ENCODE measurements around the gene RTRAF.

DNA sequence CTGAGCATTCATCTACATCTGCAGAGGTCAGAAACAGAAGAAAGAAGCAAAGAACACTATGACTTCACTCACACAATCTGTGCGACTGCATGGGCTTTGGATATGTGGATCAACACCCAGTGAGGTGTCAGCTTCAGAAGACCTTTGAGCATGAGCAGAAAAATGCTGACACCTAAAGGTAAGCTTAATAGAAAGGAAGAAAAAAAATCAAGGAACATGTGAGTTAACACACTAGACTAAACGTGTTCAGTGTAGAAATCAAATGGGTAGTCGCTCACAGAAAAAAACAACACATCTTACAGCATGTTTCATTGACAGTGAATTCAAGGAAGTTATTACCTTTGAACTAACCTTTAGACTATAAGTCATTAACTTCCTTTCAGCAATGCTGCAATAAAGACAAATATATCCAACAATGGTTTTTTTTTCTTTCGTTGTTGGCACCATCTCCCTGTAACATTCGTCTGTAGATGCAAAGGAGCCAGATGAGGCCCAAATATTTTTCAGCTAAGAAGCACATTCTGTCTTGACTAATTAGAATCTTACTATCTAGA lies 30.9 kb downstream of the RTRAF start:
- TF ChIP-seq, protein P1, sequence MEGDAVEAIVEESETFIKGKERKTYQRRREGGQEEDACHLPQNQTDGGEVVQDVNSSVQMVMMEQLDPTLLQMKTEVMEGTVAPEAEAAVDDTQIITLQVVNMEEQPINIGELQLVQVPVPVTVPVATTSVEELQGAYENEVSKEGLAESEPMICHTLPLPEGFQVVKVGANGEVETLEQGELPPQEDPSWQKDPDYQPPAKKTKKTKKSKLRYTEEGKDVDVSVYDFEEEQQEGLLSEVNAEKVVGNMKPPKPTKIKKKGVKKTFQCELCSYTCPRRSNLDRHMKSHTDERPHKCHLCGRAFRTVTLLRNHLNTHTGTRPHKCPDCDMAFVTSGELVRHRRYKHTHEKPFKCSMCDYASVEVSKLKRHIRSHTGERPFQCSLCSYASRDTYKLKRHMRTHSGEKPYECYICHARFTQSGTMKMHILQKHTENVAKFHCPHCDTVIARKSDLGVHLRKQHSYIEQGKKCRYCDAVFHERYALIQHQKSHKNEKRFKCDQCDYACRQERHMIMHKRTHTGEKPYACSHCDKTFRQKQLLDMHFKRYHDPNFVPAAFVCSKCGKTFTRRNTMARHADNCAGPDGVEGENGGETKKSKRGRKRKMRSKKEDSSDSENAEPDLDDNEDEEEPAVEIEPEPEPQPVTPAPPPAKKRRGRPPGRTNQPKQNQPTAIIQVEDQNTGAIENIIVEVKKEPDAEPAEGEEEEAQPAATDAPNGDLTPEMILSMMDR (IDR thresholded peaks at IDR 0.05), result no peak
- TF ChIP-seq ELF4 (CRISPR knock-in tag; IDR thresholded peaks at IDR 0.05; ENCODE audit: low read depth) (no peak), ZNF232 (CRISPR knock-in tag; IDR thresholded peaks at IDR 0.05) (no peak), ZNF263 (CRISPR knock-in tag; IDR thresholded peaks at IDR 0.05; ENCODE audit: low read depth) (no peak), ESRRA (CRISPR knock-in tag; IDR thresholded peaks at IDR 0.05; ENCODE audit: borderline replicate concordance) (no peak), NFYB (CRISPR knock-in tag; conservative IDR thresholded peaks at IDR 0.05; ENCODE audit: low read depth) (no peak), CBFB (CRISPR knock-in tag; IDR thresholded peaks at IDR 0.05; ENCODE audit: low read depth) (no peak)
- TF ChIP-seq, protein P2, sequence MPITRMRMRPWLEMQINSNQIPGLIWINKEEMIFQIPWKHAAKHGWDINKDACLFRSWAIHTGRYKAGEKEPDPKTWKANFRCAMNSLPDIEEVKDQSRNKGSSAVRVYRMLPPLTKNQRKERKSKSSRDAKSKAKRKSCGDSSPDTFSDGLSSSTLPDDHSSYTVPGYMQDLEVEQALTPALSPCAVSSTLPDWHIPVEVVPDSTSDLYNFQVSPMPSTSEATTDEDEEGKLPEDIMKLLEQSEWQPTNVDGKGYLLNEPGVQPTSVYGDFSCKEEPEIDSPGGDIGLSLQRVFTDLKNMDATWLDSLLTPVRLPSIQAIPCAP (CRISPR knock-in tag; IDR thresholded peaks at IDR 0.05), result no peak
- TF ChIP-seq, protein P3, sequence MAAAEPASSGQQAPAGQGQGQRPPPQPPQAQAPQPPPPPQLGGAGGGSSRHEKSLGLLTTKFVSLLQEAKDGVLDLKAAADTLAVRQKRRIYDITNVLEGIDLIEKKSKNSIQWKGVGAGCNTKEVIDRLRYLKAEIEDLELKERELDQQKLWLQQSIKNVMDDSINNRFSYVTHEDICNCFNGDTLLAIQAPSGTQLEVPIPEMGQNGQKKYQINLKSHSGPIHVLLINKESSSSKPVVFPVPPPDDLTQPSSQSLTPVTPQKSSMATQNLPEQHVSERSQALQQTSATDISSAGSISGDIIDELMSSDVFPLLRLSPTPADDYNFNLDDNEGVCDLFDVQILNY (CRISPR knock-in tag; IDR thresholded peaks at IDR 0.05), result no peak
- TF ChIP-seq, protein P4, sequence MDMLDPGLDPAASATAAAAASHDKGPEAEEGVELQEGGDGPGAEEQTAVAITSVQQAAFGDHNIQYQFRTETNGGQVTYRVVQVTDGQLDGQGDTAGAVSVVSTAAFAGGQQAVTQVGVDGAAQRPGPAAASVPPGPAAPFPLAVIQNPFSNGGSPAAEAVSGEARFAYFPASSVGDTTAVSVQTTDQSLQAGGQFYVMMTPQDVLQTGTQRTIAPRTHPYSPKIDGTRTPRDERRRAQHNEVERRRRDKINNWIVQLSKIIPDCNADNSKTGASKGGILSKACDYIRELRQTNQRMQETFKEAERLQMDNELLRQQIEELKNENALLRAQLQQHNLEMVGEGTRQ (CRISPR knock-in tag; IDR thresholded peaks at IDR 0.05), result no peak

Data from WTC11 (cell line).